ENCODE measurements around the gene NEUROG1. TPM values are rescaled to one million over a fixed set of nuclear protein-coding genes. Genes with fewer than 3 reads are reported as not detected.
A peak's percentile ranks its signal among the peaks of the same experiment; 100 is the strongest.

NEUROG1 gene
- total RNA-seq, 4 donors from 2014 or later = not detected

- Histone ChIP-seq H3K27me3 (no peaks in the 10 kb centered on the region), H3K36me3 (no peaks in the 10 kb centered on the region), H3K4me3 (no peak overlapping the region), H3K27ac (no peak overlapping the region), H3K4me1 (no peaks in the 10 kb centered on the region), H3K9me3 (no peaks in the 10 kb centered on the region)
- DNase-seq = no peak
- TF ChIP-seq, protein P1, sequence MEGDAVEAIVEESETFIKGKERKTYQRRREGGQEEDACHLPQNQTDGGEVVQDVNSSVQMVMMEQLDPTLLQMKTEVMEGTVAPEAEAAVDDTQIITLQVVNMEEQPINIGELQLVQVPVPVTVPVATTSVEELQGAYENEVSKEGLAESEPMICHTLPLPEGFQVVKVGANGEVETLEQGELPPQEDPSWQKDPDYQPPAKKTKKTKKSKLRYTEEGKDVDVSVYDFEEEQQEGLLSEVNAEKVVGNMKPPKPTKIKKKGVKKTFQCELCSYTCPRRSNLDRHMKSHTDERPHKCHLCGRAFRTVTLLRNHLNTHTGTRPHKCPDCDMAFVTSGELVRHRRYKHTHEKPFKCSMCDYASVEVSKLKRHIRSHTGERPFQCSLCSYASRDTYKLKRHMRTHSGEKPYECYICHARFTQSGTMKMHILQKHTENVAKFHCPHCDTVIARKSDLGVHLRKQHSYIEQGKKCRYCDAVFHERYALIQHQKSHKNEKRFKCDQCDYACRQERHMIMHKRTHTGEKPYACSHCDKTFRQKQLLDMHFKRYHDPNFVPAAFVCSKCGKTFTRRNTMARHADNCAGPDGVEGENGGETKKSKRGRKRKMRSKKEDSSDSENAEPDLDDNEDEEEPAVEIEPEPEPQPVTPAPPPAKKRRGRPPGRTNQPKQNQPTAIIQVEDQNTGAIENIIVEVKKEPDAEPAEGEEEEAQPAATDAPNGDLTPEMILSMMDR (IDR thresholded peaks at IDR 0.05) = no peak
- no peak for TF ChIP-seq POLR2A (IDR thresholded peaks at IDR 0.05)
- intact Hi-C loops (cut with DNase I; ENCODE audit: low total_unique reads) = no loop called here
Measured at GRCh38 chr5:135564331-135564730, 28.6 kb upstream of the NEUROG1 start.

DNA sequence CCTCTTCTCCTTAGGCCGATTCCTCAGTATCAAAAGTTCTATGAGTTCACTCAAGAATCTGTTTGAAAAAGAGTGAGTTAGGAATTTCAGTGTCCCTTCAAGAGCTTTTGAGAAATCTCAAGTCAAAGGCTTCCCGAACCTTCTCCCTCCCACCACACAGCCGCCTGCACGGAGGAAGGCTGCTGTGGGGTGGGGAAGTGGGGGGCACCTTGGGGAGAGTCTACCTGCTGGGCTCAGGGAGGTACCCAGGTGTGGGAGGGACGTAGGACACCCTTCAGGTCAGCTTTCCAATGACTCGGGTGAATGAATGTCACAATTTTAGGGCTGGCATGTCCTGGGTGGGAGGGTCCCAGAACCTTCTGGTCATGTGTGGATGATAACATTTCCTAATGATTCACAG lies 25.5 kb upstream of the NEUROG1 start:
- H3K9me3 ChIP-seq = no peaks in the 10 kb centered on the region
- H3K4me3 ChIP-seq = no peak overlapping the region
- DNase-seq = no peak
- H3K36me3 ChIP-seq = no peaks in the 10 kb centered on the region
- intact Hi-C loops (cut with DNase I; ENCODE audit: low total_unique reads) = no loop called here
- no peak overlapping the region for H3K27ac ChIP-seq
- no peaks in the 10 kb centered on the region for H3K4me1 ChIP-seq
- TF ChIP-seq, protein P1 (IDR thresholded peaks at IDR 0.05) = no peak
- TF ChIP-seq POLR2A (IDR thresholded peaks at IDR 0.05) = no peak
- H3K27me3 ChIP-seq = no peaks in the 10 kb centered on the region

GRCh38 chr5:135560858-135561257 lies 25.1 kb upstream of the NEUROG1 start:
- intact Hi-C loops (cut with DNase I; ENCODE audit: low total_unique reads) = no loop called here
- TF ChIP-seq POLR2A (IDR thresholded peaks at IDR 0.05) = no peak
- TF ChIP-seq, protein P1 (IDR thresholded peaks at IDR 0.05) = peak; percentile 37 to 55 (median 50)

DNA sequence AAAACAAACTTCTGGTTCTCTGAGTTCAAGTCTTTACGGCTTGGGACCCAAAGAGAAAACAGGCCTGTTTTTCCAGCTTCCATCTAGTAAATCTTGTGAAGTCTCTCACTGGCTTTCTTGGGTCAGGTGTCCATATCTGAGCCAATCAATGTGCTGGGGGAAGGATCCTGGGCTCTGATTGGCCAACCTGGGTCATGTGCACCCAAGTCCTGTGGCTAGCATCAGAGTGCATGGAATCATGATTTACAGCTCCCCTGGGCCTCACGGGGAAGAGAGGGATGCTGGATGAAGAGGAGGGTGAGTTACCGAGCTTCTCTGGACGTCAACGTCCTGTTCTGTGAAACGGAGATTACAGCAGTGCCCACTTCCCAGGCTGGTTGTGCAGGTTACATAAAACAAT lies 23.6 kb upstream of the NEUROG1 start:
- TF ChIP-seq, protein P1 (IDR thresholded peaks at IDR 0.05) = no peak
- no peak for TF ChIP-seq POLR2A (IDR thresholded peaks at IDR 0.05)
- Histone ChIP-seq H3K4me3 (no peak overlapping the region), H3K36me3 (no peaks in the 10 kb centered on the region), H3K9me3 (no peaks in the 10 kb centered on the region), H3K27ac (no peak overlapping the region), H3K4me1 (no peaks in the 10 kb centered on the region), H3K27me3 (no peaks in the 10 kb centered on the region)
- no peak for DNase-seq
- intact Hi-C loops (cut with DNase I; ENCODE audit: low total_unique reads) = no loop called here

More at GRCh38 chr5:135560858-135561257, 25.1 kb upstream of the NEUROG1 start:
- no peaks in the 10 kb centered on the region for H3K9me3 ChIP-seq
- H3K36me3 ChIP-seq = no peaks in the 10 kb centered on the region
- H3K27ac ChIP-seq = no peak overlapping the region
- no peaks in the 10 kb centered on the region for H3K27me3 ChIP-seq
- no peaks in the 10 kb centered on the region for H3K4me1 ChIP-seq
- no peak overlapping the region for H3K4me3 ChIP-seq
- DNase-seq = peak; percentile 17 to 43

- no peak overlapping the region for H3K27ac ChIP-seq
- H3K36me3 ChIP-seq = no peaks in the 10 kb centered on the region
- H3K27me3 ChIP-seq = no peaks in the 10 kb centered on the region
- no peak for DNase-seq
- TF ChIP-seq, protein P1 (IDR thresholded peaks at IDR 0.05) = no peak
- TF ChIP-seq POLR2A (IDR thresholded peaks at IDR 0.05) = no peak
- no peaks in the 10 kb centered on the region for H3K4me1 ChIP-seq
- intact Hi-C loops (cut with DNase I; ENCODE audit: low total_unique reads) = no loop called here
- H3K4me3 ChIP-seq = no peak overlapping the region
- H3K9me3 ChIP-seq = no peaks in the 10 kb centered on the region
Measured at GRCh38 chr5:135557076-135557838, 21.5 kb upstream of the NEUROG1 start.
